Kidney epithelial cell (primary cell): ENCODE data around the gene ARHGAP21. TPM values are rescaled to one million over a fixed set of nuclear protein-coding genes. Genes with fewer than 3 reads are reported as not detected.
A peak's percentile ranks its signal among the peaks of the same experiment; 100 is the strongest.

Source experiments
- DNase-seq: peaks from one replicate; pipeline ENCODE4 v3.0.0-alpha.2; 2010; ENCODE audit warnings: low read depth
- H3K27me3 ChIP-seq: 2 replicates; pipeline ENCODE4 v1.6.0; 2011; ENCODE audit warnings: low read length; ENCODE audit not compliant: control insufficient read depth, insufficient read depth
- H3K36me3 ChIP-seq: 2 replicates; pipeline ENCODE4 v1.5.1; 2011; ENCODE audit warnings: low read length; ENCODE audit not compliant: control insufficient read depth, insufficient read depth
- H3K4me3 ChIP-seq: 2 replicates; pipeline ENCODE4 v1.5.1; 2011; ENCODE audit warnings: low read depth, mild to moderate bottlenecking, control low read depth, low read length
- total RNA-seq: library from RNA; depleted of rRNA; stranded (reverse); fragments of >200 nt; gene quantifications from 2 replicates; pipeline ENCODE4 v1.2.3, GENCODE V29; 2015
- TF ChIP-seq, protein P1 (sequence below): IDR thresholded peaks from 2 replicates; pipeline ENCODE4 v1.5.1; 2011; ENCODE audit warnings: mild to moderate bottlenecking, moderate library complexity, low read length, control low read depth, inconsistent platforms; ENCODE audit not compliant: insufficient read depth, poor library complexity, severe bottlenecking

Gene ARHGAP21
- total RNA-seq, 1 donor from 2014 or later: 71.8 TPM

- DNase-seq: no peak
- no peak overlapping the region for H3K4me3 ChIP-seq
- TF ChIP-seq, protein P1, sequence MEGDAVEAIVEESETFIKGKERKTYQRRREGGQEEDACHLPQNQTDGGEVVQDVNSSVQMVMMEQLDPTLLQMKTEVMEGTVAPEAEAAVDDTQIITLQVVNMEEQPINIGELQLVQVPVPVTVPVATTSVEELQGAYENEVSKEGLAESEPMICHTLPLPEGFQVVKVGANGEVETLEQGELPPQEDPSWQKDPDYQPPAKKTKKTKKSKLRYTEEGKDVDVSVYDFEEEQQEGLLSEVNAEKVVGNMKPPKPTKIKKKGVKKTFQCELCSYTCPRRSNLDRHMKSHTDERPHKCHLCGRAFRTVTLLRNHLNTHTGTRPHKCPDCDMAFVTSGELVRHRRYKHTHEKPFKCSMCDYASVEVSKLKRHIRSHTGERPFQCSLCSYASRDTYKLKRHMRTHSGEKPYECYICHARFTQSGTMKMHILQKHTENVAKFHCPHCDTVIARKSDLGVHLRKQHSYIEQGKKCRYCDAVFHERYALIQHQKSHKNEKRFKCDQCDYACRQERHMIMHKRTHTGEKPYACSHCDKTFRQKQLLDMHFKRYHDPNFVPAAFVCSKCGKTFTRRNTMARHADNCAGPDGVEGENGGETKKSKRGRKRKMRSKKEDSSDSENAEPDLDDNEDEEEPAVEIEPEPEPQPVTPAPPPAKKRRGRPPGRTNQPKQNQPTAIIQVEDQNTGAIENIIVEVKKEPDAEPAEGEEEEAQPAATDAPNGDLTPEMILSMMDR: no peak
- H3K36me3 ChIP-seq: no peaks in the 10 kb centered on the region
- H3K27me3 ChIP-seq: no peaks in the 10 kb centered on the region
Observed at GRCh38 chr10:24645022-24645421, 78.7 kb downstream of the ARHGAP21 start.

DNA sequence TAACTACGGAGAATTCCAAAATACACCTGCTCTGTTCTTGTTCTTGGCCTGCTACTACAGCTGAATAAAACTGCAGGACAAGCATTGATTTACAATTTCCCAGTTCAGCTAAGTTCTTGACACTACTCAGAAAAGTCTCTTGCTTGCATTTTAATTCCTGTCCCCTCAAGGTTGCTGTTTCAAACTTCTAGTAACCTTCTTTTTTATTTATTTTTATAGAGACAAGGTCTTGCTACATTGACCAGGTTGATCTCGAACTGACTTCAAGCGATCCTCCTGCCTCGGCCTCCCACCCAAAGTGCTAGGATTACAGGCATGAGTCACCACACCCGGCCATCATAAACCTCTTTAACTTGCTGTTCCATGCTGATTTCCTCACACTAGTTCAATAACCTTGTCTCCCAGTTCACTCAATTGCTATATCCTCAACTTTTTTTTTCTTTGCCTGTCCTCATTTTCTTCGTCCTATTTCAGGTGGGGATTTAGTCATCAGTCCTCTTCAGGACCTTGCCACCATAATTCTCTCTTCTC lies 79.9 kb downstream of the ARHGAP21 start:
- no peaks in the 10 kb centered on the region for H3K27me3 ChIP-seq
- TF ChIP-seq, protein P1: no peak
- DNase-seq: no peak
- H3K4me3 ChIP-seq: no peak overlapping the region
- H3K36me3 ChIP-seq: no peaks in the 10 kb centered on the region

DNA sequence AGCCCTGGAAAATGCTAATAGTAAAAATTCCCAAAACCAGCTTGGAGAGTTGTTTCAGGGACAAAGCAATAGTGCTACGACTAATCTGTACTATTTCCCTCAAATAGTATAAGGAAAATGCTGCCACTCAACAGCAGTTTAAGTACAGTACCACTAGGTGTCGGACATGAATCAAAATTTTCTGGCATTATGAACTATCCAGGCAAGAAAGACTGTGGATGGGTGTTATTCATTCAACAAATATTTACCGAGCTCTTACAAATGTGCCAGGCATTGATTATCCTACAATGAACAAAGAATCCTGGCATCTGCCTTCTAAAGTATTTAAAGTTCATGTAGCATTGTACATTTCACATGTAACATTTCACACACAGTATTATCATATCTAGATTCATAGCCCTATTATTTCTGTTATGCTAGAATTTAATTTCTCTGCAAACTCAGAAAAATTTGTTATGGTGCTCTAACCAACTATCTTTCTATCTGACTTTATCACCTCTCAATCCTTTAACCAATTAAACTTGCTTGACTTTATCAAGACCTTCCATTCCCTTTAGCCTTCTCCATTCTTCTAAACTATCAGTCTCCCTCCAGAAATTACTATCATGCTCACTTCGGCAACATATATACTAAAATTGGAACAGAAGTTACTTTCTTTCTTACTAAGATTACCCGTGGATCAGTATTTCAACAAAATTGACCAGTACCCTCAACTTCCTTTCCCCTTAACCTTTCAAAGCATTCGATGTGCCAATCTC lies 80.6 kb downstream of the ARHGAP21 start:
- TF ChIP-seq, protein P1: peak; percentile 73
- no peak overlapping the region for H3K4me3 ChIP-seq
- DNase-seq: peak; percentile 38
- H3K27me3 ChIP-seq: no peaks in the 10 kb centered on the region
- no peaks in the 10 kb centered on the region for H3K36me3 ChIP-seq

GRCh38 chr10:24639124-24639523 lies 84.6 kb downstream of the ARHGAP21 start:
- TF ChIP-seq, protein P1: no peak
- no peaks in the 10 kb centered on the region for H3K27me3 ChIP-seq
- H3K4me3 ChIP-seq: no peak overlapping the region
- H3K36me3 ChIP-seq: no peaks in the 10 kb centered on the region
- DNase-seq: no peak

GRCh38 chr10:24625778-24626177 lies 97.9 kb downstream of the ARHGAP21 start:
- Histone ChIP-seq H3K4me3 (no peak overlapping the region), H3K27me3 (no peaks in the 10 kb centered on the region), H3K36me3 (no peaks in the 10 kb centered on the region)
- TF ChIP-seq, protein P1: no peak
- no peak for DNase-seq

- DNase-seq: no peak
- Histone ChIP-seq H3K36me3 (no peaks in the 10 kb centered on the region), H3K27me3 (no peaks in the 10 kb centered on the region), H3K4me3 (no peak overlapping the region)
- TF ChIP-seq, protein P1: no peak
Observed at GRCh38 chr10:24623383-24623782, 100.3 kb downstream of the ARHGAP21 start.
